Measurements from ENCODE around the gene ZNF688. TPM values are rescaled to one million over a fixed set of nuclear protein-coding genes. Genes with fewer than 3 reads are reported as not detected.
"Not testable (repeated sequence)": the region's sequence is repeated elsewhere in the genome, so short reads cannot be mapped to it uniquely, and the experiment has no call there.

ZNF688 gene
- total RNA-seq, 2 donors from 2014 or later = 11.4 to 14.0 TPM

GRCh38 chr16:30541502-30542329 is 29.8 kb downstream of the ZNF688 start:
- Mint-ChIP-seq H3K4me1 (peaks cover 13% of the 10 kb centered on the region), H3K27me3 (no peaks in the 10 kb centered on the region), H3K27ac (no peak overlapping the region), H3K36me3 (ENCODE audit: low read depth) (no peaks in the 10 kb centered on the region), H3K4me3 (no peak overlapping the region)
- DNase-seq (no peak), ATAC-seq (no peak)
- no peaks in the 10 kb centered on the region for H3K9me3 ChIP-seq (ENCODE audit: control insufficient read depth, low read length, poor library complexity, severe bottlenecking)

- H3K27me3 Mint-ChIP-seq; H3K27ac Mint-ChIP-seq; ATAC-seq; H3K4me3 Mint-ChIP-seq; DNase-seq; H3K9me3 ChIP-seq (ENCODE audit: control insufficient read depth, low read length, poor library complexity, severe bottlenecking); H3K36me3 Mint-ChIP-seq (ENCODE audit: low read depth): not testable (repeated sequence)
- peaks cover 10% of the 10 kb centered on the region for H3K4me1 Mint-ChIP-seq
Measured at GRCh38 chr16:30540916-30541464, 30.5 kb downstream of the ZNF688 start.

DNA sequence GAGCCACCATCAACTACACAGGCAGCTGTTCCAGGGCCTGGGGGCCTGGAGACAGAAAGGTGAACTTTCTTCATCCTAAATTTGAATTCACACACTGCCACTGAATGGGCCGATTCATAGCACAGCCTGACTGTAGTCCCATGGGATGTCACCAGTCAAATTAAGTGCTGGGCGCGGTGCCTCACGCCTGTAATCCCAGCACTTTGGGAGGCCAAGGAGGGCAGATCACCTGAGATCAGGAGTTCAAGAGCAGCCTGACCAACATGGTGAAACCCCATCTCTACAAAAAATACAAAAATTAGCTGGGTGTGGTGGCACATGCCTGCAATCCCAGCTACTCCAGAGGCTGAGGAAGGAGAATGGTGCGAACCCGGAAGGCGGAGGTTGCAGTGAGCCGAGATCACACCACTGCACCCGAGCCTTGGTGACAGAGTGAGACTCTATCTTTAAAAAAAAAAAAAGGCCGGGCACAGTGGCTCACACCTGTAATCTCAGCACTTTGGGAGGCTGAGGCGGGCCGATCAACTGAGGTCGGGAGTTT is 31.5 kb downstream of the ZNF688 start:
- H3K4me3 Mint-ChIP-seq; H3K27ac Mint-ChIP-seq; ATAC-seq; DNase-seq; H3K36me3 Mint-ChIP-seq (ENCODE audit: low read depth); H3K27me3 Mint-ChIP-seq; H3K9me3 ChIP-seq (ENCODE audit: control insufficient read depth, low read length, poor library complexity, severe bottlenecking): not testable (repeated sequence)
- H3K4me1 Mint-ChIP-seq = peaks cover 15% of the 10 kb centered on the region

GRCh38 chr16:30539000-30539964 is 32.2 kb downstream of the ZNF688 start:
- no peak for DNase-seq
- no peak for ATAC-seq
- H3K4me1 Mint-ChIP-seq = peaks cover 20% of the 10 kb centered on the region

DNA sequence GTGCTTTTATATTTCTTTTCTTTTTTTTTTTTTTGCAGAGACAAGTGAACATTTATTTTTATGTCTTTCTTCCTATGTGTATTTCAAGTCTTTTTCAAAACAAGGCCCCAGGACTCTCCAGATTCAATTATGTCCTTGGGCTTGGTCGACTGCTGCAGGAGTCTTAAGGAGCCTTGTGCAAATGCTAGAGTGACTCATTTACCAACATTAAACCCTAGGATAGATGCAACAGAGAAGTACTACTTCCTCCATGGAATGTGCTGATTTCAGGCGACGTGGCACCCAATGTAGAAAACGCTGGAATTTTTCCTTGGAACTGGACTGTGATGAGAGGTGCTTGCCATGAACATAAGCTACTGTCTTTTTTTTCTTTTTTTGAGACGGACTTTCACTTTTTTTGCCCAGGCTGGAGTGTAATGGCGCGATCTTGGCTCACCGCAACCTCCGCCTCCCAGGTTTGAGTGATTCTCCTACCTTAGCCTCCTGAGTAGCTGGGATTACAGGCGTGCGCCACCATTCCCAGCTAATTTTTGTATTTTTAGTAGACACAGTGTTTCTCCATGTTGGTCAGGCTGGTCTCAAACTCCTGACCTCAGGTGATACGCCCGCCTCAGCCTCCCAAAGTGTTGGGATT is 35.0 kb downstream of the ZNF688 start:
- H3K36me3 Mint-ChIP-seq (ENCODE audit: low read depth); DNase-seq; ATAC-seq; H3K9me3 ChIP-seq (ENCODE audit: control insufficient read depth, low read length, poor library complexity, severe bottlenecking); H3K27me3 Mint-ChIP-seq: not testable (repeated sequence)
- H3K27ac Mint-ChIP-seq = peak overlapping the region; percentile 99
- peaks cover 25% of the 10 kb centered on the region for H3K4me1 Mint-ChIP-seq
- peak overlapping the region; percentile 98 for H3K4me3 Mint-ChIP-seq

More at GRCh38 chr16:30539000-30539964, 32.2 kb downstream of the ZNF688 start:
- H3K27ac Mint-ChIP-seq = peak overlapping the region; percentile 24
- H3K27me3 Mint-ChIP-seq = no peaks in the 10 kb centered on the region
- no peaks in the 10 kb centered on the region for H3K36me3 Mint-ChIP-seq (ENCODE audit: low read depth)
- no peaks in the 10 kb centered on the region for H3K9me3 ChIP-seq (ENCODE audit: control insufficient read depth, low read length, poor library complexity, severe bottlenecking)
- no peak overlapping the region for H3K4me3 Mint-ChIP-seq

- no peaks in the 10 kb centered on the region for H3K9me3 ChIP-seq (ENCODE audit: control insufficient read depth, low read length, poor library complexity, severe bottlenecking)
- Mint-ChIP-seq H3K36me3 (ENCODE audit: low read depth) (no peaks in the 10 kb centered on the region), H3K4me1 (peaks cover 28% of the 10 kb centered on the region)
Measured at GRCh38 chr16:30535777-30536190, 35.7 kb downstream of the ZNF688 start.

GRCh38 chr16:30535106-30535776 is 36.3 kb downstream of the ZNF688 start:
- Mint-ChIP-seq H3K36me3 (ENCODE audit: low read depth) (no peaks in the 10 kb centered on the region), H3K4me3 (peak overlapping the region; percentile 98), H3K27me3 (no peaks in the 10 kb centered on the region), H3K27ac (peak overlapping the region; percentile 99), H3K4me1 (peaks cover 29% of the 10 kb centered on the region)
- ATAC-seq (peak; percentile 32), DNase-seq (no peak)
- H3K9me3 ChIP-seq (ENCODE audit: control insufficient read depth, low read length, poor library complexity, severe bottlenecking) = no peaks in the 10 kb centered on the region

More at GRCh38 chr16:30535777-30536190, 35.7 kb downstream of the ZNF688 start:
- DNase-seq (peak in 2 of 3 donors; percentile 34 to 35), ATAC-seq (peak; percentile 65)
- Mint-ChIP-seq H3K27ac (peak overlapping the region; percentile 99), H3K27me3 (no peaks in the 10 kb centered on the region), H3K4me3 (peak overlapping the region; percentile 98)

- peak; percentile 77 for ATAC-seq
- Mint-ChIP-seq H3K36me3 (ENCODE audit: low read depth) (no peaks in the 10 kb centered on the region), H3K27me3 (no peaks in the 10 kb centered on the region)
Measured at GRCh38 chr16:30534368-30535105, 37.0 kb downstream of the ZNF688 start, which contains the start of gene ZNF747. Gene ZNF747, minus strand, starts transcription at chr16:30534858. Its CDS starts 179 bp downstream, at chr16:30534679.

DNA sequence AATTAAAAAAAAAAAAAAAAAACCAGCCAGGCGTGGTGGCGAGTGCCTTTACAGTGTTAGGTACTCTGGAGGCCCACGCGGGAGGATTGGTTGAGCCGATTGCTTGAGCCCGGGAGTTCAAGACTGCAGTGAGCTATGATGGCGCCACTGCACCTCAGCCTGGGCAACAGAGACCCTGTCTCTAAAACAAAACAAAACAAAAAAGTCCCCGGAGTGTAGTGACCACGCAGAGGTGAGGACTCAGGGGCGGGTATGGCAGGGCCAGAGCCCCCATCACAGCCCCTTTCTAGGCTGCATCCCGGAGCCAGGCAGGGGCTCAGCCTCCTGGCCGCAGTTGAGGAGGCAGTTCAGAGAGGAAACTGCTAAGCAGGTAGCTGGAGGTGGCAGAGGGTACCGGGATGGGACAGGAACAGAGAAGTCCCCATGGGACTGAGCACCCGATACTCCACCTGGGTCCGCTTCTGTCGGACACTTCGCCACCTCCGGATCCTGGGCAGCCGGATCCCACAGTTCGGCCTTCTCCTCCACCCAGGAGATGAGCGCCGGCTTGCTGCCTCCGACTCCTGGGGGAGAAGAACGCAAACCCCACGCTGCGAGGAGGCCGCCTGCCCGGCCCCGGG is 37.7 kb downstream of the ZNF688 start:
- ATAC-seq (no peak), DNase-seq (no peak)
- H3K27me3 Mint-ChIP-seq = no peaks in the 10 kb centered on the region
- no peaks in the 10 kb centered on the region for H3K36me3 Mint-ChIP-seq (ENCODE audit: low read depth)
- peak overlapping the region; percentile 98 for H3K4me3 Mint-ChIP-seq
- peak overlapping the region; percentile 99 for H3K27ac Mint-ChIP-seq
- H3K4me1 Mint-ChIP-seq = peaks cover 36% of the 10 kb centered on the region
- H3K9me3 ChIP-seq (ENCODE audit: control insufficient read depth, low read length, poor library complexity, severe bottlenecking) = no peaks in the 10 kb centered on the region

More at GRCh38 chr16:30534368-30535105, 37.0 kb downstream of the ZNF688 start, which contains the start of gene ZNF747:
- peaks cover 32% of the 10 kb centered on the region for H3K4me1 Mint-ChIP-seq
- H3K4me3 Mint-ChIP-seq = peak within 1 kb of the TSS; percentile 98
- peak; percentile 87 to 88 (median 87) for DNase-seq
- H3K27ac Mint-ChIP-seq = peak within 1 kb of the TSS; percentile 99
- H3K9me3 ChIP-seq (ENCODE audit: control insufficient read depth, low read length, poor library complexity, severe bottlenecking) = no peaks in the 10 kb centered on the region

DNA sequence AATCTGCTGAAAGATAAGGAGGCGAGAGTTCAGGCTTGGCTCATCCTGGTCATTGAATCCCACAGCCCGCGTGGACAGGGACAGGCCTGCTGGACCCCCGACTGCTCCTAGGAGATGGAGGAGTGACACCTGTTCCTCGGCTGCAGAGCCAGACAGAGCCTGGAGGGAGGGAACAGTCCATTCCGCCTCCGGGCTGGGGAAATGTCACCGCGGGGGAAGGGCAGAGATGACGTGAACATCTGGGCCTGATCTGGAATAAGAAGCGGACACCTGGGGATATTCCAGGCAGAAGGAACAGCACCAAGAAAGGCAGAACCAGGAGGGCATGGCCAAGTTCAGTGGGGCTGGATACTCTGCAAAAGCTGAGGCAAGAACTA is 38.4 kb downstream of the ZNF688 start:
- peaks cover 40% of the 10 kb centered on the region for H3K4me1 Mint-ChIP-seq

More for the DNA sequence above, 38.4 kb downstream of the ZNF688 start:
- DNase-seq = no peak
- Mint-ChIP-seq H3K4me3 (peak overlapping the region; percentile 98), H3K27me3 (no peaks in the 10 kb centered on the region), H3K27ac (peak overlapping the region; percentile 99), H3K36me3 (ENCODE audit: low read depth) (no peaks in the 10 kb centered on the region)
- no peaks in the 10 kb centered on the region for H3K9me3 ChIP-seq (ENCODE audit: control insufficient read depth, low read length, poor library complexity, severe bottlenecking)
- no peak for ATAC-seq
